Stimulated activated CD8-positive, alpha-beta memory T cell treated with anti-CD3 and anti-CD28 coated beads, Interleukin-4, amount 100 ng/mL, for 1 hour (primary cell): ENCODE data around the gene TMEM181.
A peak's percentile ranks its signal among the peaks of the same experiment; 100 is the strongest.
"Not testable (repeated sequence)": the region's sequence is repeated elsewhere in the genome, so short reads cannot be mapped to it uniquely, and the experiment has no call there.

Experiments
- DNase-seq, 2 donors: peaks; one replicate each; pipeline ENCODE4 v3.0.0-alpha.2; 2020; ENCODE audit warnings: low read depth in 2 of 2, low spot score in 1 of 2

The TMEM181 gene

DNA sequence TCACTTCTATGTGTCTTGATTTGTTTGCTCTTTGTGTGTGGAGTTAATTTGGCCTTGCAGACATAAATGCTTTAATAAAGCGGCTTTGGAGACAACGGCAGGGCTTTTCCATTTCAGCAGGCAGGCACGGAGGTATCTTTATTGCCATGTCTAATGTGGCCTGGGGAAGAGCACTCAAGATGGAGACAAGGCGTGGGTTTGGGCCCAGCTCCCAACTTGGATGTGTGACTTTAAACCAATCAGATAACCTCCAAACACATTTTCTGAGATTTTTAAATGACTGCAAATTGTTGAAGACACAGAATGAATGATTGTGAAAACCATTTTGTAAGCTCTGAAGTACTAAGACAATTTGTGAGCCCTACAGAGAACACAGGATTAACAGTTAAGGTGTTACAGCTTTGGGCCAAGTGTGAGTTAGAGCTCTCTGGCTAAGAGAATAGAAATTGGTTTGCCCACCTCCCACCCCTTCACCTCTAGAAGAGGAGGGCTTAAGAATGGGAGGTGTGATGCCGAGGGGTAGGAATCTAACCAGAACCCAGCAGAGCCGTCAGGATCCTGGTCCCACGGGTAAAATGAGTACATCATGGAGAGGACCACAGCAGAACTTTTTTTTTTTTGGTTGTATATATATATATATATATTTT lies 75.7 kb downstream of the TMEM181 start:
- DNase-seq = no peak

DNA sequence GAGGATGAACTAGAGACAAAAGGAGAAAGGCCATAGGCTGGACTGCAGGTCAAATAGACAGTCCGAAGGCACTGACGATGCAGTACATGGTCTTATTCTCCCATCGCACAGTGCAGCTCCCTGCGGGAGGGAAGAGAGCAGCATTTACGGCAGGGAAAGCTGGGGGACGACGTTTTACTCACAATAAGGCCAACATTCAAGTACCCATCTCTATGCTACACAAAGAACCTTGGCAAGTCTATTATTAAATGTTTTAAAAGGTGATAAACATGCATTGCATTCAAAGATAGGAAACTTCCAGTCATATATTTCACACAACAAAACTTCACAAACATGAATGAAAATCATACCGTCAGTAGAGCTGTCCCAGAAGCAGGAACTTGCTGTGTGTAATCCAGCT lies 76.9 kb downstream of the TMEM181 start:
- no peak for DNase-seq

DNA sequence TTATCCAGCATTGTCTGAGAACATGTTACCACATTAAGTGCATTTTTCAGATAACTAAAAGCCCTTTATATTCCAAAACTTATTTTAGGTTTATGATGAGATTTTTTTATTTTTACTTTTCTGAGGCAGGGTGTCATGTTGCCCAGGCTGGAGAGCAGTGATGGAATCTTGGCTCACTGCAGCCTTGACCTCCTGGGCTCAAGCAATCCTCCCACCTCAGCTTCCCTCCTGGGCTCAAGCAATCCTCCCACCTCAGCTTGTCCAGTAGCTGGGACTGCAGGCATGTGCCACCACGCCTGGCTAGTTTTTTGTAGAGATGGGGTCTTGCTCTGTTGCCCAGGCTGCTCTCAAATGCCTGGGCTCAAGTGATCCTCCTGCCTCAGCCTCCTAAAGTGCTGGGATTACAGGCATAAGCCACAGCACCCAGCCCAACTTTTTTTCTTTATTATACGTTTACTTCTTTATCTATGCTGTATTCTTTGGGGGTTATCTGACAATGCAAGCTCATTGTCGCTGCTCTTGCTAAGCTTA lies 78.5 kb downstream of the TMEM181 start:
- no peak for DNase-seq

- no peak for DNase-seq
These were observed 79.2 kb downstream of the TMEM181 start for GRCh38 chr6:158639056-158639455.

DNA sequence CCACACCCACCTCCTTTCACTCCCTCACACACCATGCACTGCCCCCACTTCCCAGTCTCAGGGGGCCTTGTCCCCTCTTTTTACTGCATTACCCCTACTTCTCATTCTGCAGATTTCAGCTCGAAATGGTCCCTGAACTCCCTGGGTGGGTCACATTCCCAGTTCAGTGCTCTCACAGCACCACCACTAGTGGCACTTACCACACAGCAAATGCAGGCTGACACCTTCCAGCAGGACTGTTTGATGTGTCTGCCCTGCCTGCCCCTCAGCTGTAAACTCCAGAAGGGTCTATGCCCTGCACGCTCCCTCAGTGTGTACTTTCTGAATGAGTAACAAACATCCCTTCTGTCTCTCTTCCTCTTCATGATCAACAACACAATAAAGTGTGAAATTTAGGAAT lies 80.6 kb downstream of the TMEM181 start:
- no peak for DNase-seq

DNA sequence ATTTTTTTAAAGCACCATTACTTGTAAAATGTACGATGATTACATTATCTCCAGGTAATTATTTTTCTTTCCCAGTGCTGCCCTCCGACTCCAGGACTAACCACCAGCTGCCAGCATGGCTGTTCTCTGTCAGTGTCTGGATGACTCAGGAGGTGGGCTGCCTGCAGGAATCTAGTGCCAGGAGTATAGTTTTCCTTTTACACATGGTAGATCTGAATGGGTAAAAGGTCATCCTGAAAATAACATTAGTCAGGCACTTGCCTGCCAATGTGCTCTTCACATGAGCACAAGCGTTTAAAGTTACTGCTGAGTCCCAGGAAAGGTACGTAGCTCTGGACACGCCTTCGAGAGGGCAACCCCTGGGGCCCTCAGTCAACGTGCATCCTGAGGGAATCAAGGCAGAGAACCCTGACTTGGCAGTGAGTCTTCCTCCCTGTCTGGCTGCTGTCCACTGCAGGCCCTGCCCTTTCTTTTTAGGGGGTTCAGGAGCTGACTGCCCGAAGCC lies 82.3 kb downstream of the TMEM181 start:
- no peak for DNase-seq

DNA sequence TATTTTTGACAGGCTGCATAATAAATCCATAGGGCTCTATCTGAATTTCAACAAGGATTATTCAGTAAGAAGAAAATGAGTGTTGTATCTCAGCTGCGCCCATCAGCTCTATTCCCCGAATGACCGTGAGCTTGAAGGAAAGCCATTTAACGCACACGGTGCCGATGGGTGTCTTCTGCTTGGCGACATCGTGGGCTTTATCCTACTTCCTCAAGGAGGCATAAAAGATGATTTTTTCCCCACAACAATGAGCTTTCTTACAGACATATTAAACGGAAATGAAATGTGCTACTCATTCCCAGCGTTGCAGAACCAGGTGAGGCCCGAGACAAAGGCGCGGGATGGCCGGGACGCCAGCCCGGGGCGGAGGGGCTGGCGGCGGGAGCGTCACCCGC lies 83.9 kb downstream of the TMEM181 start:
- DNase-seq = no peak

DNA sequence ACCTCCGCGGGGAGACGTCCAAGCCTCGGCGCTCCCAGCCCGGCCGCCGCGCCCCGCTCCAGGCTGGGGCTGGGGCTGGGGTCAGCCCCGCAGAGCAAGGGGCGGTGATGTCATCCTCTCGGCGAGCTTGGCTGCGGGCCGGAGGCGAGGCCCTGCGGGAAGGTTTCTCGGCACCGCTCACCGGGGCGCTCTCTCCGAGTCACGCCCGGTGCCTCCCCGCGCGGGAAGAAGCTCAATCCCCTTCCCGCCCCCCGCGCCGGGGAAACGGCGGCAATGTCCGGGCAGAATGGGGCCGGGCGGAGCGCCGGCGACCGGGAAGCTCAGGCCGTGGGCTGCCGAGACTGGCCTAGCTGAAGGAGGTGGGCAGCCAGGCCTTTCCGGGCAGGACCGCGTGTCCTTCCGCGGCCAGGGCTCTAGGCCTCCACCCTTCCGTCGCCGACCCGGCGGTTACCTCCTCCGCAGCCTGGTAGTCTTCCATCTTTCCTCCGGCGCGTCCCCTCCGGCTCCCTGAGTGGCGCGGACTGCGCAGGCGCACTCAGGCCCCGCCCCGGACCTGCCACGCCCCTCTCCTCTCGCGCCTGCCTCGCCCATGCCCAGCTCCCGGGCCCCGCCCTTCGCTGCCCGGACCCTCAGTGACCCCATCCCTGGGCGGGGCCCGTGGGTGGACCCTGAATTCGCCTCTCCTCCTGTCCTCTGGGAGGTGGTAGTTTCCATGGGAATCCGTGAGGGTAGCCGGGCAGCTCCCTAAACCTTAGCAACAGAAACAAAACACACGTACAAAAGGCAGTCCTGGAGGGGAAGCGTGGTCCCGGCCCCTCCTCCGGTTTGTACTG lies 84.6 kb downstream of the TMEM181 start, which contains the start of gene DYNLT1:
Gene DYNLT1, minus strand, starts transcription at position 513 of the 833 bp plus-strand sequence. Its CDS starts 35 bp downstream, at position 478.
- peak; percentile 78 to 79 for DNase-seq

GRCh38 chr6:158645064-158646022 lies 85.5 kb downstream of the TMEM181 start:
- no peak for DNase-seq

DNA sequence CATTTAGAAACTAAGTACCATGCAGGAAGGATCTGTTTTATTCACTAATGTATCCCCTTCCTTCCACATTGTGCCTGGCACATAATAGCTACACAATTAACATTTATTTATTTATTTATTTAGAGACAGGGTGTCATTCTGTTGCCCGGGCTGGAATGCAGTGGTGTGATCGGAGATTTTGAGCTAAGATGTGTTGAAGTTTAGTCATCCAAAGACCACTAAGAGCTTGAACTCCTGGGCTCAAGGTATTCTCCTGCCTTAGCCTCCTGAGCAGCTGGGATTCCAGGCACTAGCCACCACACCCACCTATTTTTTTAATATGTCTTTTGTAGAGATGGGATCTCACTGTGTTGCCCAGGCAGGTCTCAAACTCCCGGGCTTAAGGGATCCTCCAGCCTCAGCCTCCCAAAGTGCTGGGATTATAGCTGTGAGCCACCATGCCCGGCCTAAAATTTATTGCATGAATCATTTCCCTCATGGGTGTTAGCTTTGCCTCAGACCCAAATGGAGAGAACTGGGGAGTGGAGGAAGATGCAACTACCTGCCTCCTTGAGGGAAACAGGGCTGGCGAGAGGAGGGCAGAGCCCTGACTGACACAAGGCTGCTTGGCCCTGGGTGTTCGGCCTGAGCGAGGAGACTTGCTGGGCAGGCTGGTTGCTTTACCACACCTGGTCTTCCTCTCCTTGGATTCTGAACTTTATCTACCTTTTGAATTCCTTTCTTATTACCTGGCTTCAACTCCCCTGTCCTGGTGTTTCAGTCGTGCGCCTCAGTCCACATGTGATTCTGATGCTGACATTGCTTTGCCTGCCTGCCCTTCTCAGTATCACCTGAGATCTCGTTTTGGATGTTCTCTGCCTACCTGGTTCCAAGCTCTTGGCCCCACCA lies 86.4 kb downstream of the TMEM181 start:
- no peak for DNase-seq

DNA sequence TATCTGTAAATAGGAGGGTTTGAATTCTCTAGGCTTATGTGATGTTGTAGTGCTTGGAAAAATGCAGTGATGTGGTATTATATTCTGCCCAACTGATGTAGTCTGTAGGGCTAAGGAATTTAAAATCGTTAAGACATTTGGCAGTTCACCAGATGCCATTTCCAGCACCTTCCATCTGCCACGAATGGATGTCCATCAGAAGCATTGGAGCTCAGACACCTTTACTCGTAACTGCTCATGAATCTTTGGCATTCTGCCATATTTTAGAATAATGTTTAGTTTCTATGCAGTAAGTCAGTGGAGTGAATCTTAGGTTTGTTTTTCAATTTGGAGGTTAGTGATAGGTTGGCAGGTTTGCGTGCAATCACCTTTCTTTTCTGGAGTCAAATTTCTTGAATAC lies 87.6 kb downstream of the TMEM181 start:
- DNase-seq = no peak

DNA sequence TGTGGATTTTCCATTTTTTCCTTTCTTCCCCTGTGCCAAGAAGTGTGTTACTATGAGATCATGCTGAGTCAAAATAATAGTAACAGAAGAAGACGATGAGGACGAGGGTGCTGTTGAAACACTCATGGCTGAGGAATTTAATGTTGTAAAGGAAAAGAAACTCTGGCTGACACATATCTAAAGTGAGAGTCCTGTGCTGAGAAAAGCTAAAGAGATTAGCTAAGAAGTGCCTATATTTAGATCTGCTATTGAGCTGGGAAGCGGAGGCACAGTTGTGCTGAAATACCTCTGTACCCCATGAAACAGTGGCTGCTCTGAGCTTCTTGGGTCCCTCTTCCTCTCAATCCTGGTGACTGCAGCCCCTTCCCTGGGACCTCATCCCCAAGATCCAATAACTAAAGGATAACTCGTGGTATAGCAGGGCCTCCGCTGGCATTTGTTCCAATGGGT lies 88.8 kb downstream of the TMEM181 start:
- DNase-seq = no peak

- peak; percentile 34 to 58 for DNase-seq
These were observed 89.6 kb downstream of the TMEM181 start, which contains the start of gene SYTL3 for GRCh38 chr6:158649289-158650143. TSS of gene SYTL3 (plus strand) at chr6:158650054. CDS start at chr6:158663269, 13,215 bp downstream.

GRCh38 chr6:158651981-158652737 lies 92.3 kb downstream of the TMEM181 start:
- DNase-seq = not testable (repeated sequence)

- peak; percentile 61 to 79 for DNase-seq
These were observed 93.9 kb downstream of the TMEM181 start for GRCh38 chr6:158653577-158654354.

DNA sequence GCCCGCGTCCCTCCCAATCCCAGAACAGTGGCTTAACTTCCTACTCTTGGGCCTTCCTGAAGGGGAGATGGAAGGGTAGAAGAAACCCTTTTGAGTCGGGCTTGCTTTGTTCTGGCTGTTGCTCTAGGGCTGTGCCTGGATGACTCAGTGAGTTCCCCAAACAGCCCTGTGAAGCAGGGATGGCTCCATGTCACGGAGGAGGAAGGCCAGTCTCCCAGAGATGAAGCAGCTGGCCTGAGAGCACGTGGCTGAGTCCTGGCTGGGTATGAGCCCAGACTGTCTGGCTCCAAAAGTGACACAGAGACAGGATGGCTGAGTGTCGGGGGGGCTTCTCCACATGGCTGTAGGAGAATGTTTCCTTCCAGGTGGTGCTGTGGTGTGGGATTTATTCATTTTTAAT lies 94.6 kb downstream of the TMEM181 start:
- no peak for DNase-seq

DNA sequence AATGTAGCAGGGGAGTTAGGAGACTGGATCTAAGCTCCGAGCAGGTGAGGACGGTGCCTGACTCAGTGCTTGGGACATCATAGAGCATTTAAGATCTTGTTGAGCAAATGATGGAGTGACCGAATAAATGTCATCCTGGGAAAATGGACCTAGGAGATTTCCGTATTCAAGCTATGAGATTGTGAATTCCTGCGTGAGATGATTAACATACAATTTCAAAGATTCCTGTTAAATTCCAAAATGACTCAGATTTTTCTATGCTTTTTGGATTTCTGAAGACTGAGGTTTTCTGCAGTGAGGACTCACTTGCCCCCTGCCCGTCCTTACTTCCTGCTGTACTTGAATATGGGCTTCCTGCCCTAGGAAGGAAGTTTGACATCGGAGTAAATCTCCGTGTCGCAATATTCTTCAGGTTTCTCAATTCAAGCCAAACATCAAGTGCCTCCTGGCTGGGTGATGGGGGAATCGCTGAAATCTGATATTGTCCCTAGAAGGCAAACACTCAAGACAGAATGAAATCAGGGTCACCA lies 95.1 kb downstream of the TMEM181 start:
- DNase-seq = no peak
